ENCODE data around the gene HDAC9.

- no peak for TF ChIP-seq CTCF (IDR thresholded peaks at IDR 0.05)
- TF ChIP-seq POLR2A (IDR thresholded peaks at IDR 0.05): no peak
- TF ChIP-seq EP300 (IDR thresholded peaks at IDR 0.05): no peak
Observed at GRCh38 chr7:19020711-19021110, 525.2 kb downstream of the HDAC9 start.
